ELF-1 (cell line): Measurements from ENCODE around the gene DYSF.

Experiments used
- DNase-seq: peaks from one replicate; pipeline ENCODE4 v3.0.0-alpha.2; 2016; ENCODE audit warnings: low read depth, low spot score

DYSF gene

GRCh38 chr2:71602581-71602980, 149.2 kb downstream of the DYSF start:
- DNase-seq = no peak

DNA sequence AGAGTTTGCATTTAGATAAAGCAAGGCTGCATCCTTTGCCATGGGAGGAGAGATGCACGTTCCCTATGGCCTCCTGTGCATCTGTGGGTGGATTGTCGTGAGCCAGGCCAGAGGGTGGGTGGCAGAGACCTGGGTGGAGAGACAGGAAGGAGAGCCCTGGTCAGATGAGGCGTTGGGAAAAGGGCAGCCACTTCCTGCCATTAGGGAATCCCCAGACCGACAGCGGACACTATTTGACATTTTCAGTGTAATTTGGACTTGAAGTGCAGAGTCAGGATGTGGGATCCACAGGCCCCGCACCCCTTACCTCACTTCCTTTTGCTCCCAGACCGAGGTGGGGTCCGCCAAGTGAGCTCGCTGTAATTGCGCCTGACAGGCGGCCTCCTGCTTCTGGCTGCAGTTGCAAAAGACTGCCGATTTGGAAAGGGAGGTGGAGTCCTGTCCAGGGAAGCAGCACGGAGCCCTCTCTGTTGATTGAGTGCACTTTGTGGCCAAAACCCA, 150.0 kb downstream of the DYSF start:
- peak; percentile 44 for DNase-seq

DNA sequence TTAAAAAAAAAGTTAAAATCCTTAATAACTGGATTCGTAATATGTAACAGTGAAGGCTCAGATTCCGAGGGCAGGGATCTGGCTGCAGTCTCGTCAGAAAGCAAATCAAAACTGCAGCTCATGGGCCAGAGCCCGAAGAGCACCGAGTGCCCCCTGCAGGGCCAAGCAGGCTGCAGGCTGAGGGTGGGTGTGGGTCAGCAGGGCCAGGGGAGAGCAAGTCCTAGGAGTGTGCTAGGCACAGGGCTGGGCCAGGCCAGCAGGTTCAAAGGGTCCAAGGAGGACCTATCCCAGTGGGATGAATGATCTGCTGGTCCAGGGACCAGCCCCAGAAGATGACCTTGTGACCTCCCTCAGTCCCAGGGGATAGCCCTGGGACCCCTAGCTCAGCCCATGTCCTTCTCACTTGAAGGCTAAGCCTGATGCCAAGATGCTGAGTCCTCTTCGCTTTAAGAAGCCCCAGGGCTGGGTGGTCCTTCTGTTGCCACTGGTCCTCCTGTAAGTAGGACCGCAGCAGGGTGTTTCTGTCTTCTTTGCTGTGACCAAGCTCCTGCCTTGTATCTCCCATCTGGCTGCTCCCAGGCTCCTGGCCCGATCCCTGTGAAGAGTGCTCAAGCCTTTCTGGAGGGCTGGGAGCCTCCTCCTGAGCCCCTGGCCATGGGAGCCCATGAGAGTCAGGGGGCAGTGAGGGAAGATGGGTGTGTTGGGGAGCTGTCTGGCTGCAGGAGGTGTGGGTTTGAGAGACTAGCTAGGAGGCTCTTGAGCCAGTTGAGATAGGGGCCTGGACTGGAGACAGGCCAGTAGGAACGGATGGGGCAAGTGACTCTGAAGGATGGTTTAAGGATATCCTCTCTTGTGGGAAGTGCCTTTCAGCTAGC, 150.7 kb downstream of the DYSF start:
- peak; percentile 59 for DNase-seq

GRCh38 chr2:71604726-71605120, 151.4 kb downstream of the DYSF start:
- no peak for DNase-seq

- no peak for DNase-seq
These were observed 151.8 kb downstream of the DYSF start for GRCh38 chr2:71605173-71605641.

- peak; percentile 37 for DNase-seq
These were observed 152.4 kb downstream of the DYSF start for GRCh38 chr2:71605781-71606241.

DNA sequence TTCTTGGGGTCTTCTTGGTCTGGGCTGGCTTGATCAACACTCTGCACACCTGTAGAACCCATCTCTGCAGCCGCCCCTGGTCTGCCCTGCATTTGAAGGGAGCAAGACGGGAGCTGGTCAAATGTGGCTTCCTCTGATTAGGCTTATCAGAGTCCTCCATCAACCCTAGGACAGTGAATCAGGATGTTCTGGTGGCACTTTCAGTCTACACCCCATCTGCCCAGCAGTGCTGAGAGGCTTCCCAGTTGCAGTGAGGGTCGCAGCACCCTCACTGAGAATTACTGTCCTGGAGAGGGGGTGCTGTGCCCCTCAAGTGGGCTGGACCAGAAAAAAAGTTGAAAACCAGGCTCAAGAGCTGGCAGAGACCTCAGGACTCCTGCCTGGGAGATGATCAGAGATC, 152.9 kb downstream of the DYSF start:
- DNase-seq = no peak

- DNase-seq = no peak
These were observed 154.0 kb downstream of the DYSF start for GRCh38 chr2:71607151-71607889.

DNA sequence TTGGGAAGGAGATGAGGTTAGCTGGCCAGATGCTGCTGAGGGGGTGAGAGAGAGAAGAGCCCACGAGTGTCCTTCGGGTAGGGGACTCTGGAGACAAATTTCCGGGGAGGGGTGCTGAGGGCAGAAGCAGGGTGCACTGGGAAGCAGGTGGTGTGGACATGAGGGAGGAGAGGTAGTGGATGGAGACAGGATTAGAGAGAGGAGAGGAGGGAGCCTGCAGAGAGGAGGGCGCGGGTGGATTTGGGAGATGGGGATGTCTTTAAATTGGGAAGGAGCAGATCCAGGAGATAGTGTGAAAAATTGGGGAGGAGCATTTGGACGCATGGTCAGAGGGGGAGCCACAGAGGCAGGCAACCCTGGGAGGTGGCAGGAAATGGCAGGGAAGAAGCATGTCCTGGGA, 154.7 kb downstream of the DYSF start:
- DNase-seq = no peak

DNA sequence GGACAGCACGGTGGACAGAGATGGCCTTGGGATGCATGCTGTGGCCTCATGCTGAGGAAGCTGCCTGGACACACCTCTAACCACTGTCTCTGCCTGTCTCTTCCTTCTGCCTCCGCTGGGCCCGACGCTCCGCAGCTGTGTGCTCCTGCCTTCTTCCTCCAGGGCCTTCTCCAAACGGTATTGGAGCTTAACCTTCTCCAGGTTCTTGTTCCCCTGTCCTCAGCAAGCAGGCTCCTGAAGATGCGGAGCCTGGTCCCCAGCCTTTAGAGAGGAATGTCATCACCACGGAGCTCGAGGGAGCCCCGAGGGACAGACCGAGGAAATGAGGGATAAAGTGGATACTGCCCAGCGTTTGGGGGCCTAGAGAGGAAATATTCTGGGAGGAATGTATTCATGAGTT, 155.1 kb downstream of the DYSF start:
- DNase-seq = no peak

GRCh38 chr2:71609029-71609428, 155.7 kb downstream of the DYSF start:
- DNase-seq = no peak

- DNase-seq = no peak
These were observed 156.1 kb downstream of the DYSF start for GRCh38 chr2:71609441-71609840.

- no peak for DNase-seq
These were observed 156.6 kb downstream of the DYSF start for GRCh38 chr2:71609958-71610357.

GRCh38 chr2:71610671-71611070, 157.3 kb downstream of the DYSF start:
- no peak for DNase-seq

- no peak for DNase-seq
These were observed 157.9 kb downstream of the DYSF start for GRCh38 chr2:71611247-71611646.

DNA sequence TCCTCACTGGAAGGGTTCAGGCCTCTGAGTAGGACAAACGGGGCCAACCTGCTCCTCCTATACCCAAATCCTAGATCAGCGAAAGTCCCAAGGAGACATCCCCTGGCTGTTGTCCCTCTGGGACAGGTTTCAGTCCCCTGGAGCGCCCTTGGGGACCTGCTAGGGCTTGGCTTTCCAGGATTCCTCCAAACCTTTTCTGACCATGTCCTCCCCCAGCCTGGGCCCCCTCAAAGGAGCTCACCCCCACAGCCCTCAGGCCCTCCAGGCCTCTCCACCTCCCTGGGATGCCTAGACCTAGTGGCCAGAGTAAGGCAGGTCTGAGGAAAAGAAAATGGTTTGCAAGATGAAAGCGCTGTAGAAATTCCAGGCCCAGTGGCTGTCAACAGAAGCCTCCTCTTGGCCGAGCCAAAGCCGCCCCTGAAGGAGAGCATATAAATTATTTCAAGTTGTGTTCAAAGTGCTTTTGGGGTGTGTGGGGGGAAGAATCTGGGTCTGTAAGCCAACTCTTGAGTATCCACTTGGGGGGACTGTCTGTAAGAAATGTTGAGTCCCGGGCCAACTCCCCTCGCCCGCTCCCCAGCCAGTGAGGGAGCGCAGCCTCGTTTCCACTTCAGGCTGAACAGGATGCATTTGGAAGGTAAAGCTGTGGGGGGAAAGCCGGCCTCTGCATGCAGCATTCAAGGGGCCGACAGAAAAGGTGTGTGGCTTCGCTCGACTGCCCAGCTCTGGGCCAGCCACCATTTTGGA, 158.6 kb downstream of the DYSF start:
- DNase-seq = no peak

DNA sequence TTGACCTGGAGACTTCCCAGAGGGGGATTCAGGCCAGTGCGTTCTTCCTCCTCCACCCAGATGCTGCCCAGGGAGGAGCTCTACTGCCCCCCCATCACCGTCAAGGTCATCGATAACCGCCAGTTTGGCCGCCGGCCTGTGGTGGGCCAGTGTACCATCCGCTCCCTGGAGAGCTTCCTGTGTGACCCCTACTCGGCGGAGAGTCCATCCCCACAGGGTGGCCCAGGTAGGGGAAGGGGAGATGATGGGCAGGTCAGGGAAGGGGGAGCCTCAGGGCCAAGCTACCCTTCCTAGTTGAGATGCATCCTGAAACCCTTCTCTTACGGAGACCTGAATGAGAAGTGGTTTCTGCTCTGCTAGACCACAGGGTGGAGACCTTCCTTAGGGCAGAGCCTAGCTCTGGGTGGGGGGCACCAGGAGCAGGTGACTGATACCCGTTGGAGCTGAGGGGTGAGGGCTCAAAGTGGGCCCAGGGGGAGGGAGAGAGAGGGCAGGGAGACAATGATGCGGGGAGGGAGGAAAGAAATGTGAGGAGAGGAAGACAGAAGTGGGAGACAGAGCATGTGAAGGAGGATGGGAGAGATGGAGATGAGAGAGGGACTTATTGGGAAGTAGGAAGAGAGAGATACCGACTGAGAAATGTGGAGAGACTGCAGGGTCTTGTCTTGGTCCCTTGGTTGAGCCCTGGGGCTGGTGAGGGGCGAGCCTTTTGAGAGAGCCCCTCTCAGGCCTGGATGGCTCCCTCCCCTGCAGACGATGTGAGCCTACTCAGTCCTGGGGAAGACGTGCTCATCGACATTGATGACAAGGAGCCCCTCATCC, 159.4 kb downstream of the DYSF start:
- no peak for DNase-seq

- no peak for DNase-seq
These were observed 160.1 kb downstream of the DYSF start for GRCh38 chr2:71613403-71613952.

DNA sequence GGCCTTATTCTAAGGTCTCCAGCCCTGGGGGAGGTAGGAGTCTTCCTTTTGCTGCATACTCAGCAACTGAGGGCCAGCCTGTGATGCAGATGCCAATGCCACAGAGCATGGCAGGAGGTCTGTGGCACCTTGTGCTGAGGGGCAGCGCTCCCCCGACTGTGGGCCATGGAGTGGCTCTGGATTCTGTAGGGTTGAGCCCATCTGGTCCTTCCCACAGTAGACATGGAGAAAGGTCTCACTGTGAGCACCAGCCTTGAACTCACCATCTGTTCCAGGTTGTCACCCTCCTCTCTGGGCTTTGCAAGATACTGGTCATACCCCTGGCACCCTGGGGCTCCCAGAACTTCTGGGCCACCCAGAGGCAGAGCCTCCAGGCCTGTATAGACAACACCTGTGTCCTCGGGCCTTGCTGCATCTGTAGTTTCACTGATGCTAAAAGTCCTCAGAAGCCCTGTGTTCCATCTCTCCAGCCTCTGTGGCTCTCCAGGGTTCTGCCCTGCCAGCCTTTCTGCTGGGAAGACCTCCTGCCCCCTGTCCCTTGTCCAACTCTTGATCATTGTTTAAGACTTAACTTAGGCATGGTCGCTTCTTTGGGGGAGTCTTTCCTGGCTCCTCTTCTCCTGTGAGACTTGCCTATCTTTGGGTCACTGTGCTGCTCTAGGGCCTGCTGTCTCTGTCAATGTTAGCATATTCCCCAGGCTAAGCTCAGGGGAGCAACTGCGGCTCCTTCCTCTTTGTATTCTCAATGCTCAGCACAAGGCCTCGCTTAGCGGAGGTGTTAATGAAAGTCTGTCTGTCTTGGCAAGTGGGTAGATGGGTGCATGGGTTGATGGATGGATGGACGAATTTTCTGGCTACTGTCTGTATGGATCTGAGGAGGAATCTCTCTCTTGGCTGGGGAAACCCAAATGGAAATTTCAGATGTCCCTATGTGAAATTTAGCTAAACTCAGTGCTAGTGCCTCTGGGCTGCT, 160.9 kb downstream of the DYSF start:
- peak; percentile 1 for DNase-seq
